ENCODE data around the gene HBE1. TPM values are rescaled to one million over a fixed set of nuclear protein-coding genes. Genes with fewer than 3 reads are reported as not detected.

HBE1 gene
- total RNA-seq, 6 experiments from 2014 or later, result not detected

DNA sequence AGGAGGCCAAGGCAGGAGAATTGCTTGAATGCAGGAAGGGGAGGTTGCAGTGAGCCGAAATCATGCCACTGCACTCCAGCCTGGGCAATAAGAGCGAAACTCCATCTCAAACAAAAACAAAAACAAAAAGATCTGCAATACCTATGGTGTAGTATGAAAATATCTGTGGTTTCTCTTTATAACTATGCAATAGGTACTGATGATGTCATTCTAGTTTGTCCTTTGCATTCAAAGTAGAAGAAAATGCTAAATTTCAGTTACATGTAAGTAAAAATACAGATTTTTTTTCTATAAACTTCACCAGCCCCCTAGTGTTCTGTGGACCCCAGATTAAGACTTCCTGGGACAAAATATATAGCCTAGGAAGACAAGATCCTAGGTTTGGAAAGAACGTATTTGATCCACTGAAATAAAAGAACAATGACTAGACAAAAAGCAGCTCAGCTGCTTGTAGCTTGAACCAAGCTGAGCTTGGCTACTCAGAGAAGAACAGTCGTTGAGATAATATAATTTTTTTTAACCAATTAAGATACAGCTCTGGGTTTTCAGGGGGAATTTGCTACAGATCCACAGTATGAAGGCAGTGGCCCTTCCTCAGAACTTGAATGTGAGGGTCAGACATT, 2.8 kb upstream of the HBE1 start:
- ATAC-seq, result no peak
- H3K4me1 ChIP-seq, result no peaks in the 10 kb centered on the region
- WGBS (ENCODE audit: insufficient coverage, low coverage, low lambda C conversion rate, missing lambda C conversion rate), result 49% methylated on average over 4 of the region's 4 CpGs
- H3K9me3 ChIP-seq, result no peaks in the 10 kb centered on the region
- TF ChIP-seq, protein P1, sequence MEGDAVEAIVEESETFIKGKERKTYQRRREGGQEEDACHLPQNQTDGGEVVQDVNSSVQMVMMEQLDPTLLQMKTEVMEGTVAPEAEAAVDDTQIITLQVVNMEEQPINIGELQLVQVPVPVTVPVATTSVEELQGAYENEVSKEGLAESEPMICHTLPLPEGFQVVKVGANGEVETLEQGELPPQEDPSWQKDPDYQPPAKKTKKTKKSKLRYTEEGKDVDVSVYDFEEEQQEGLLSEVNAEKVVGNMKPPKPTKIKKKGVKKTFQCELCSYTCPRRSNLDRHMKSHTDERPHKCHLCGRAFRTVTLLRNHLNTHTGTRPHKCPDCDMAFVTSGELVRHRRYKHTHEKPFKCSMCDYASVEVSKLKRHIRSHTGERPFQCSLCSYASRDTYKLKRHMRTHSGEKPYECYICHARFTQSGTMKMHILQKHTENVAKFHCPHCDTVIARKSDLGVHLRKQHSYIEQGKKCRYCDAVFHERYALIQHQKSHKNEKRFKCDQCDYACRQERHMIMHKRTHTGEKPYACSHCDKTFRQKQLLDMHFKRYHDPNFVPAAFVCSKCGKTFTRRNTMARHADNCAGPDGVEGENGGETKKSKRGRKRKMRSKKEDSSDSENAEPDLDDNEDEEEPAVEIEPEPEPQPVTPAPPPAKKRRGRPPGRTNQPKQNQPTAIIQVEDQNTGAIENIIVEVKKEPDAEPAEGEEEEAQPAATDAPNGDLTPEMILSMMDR (IDR thresholded peaks at IDR 0.05), result no peak
- TF ChIP-seq POLR2A (IDR thresholded peaks at IDR 0.05), result no peak
- H3K36me3 ChIP-seq, result no peaks in the 10 kb centered on the region
- DNase-seq, result no peak
- no peak overlapping the region for H3K27ac ChIP-seq
- H3K27me3 ChIP-seq, result no peaks in the 10 kb centered on the region
- intact Hi-C loops (cut with DNase I), result no loop called here
- no peak overlapping the region for H3K4me3 ChIP-seq

DNA sequence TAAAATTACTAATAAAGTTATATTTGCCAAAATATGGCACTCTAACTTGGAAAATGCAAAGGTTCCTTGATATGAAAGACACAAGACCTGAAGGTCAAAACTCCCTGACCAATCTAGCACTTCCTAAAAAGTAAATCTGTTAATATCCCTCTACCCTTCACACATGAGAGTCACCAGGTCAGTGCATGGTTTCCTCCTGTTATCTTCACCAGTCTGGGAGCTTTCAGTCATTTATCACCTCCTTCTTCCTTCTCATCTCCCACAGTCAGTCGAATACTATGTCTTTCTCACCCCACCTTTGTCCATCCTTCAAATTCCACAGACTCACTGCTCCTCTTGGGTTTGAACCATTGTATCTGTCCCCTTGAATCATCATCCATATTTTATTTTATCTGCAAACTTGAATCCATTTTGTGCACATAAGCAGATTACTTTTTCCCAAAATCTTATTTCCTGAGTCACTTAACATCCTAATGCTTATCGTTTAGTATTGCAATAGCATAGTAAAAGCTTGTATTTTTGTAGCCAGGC, 2.6 kb downstream of the HBE1 start:
- Histone ChIP-seq H3K9me3 (no peaks in the 10 kb centered on the region), H3K27me3 (no peaks in the 10 kb centered on the region), H3K36me3 (no peaks in the 10 kb centered on the region), H3K4me3 (no peak overlapping the region), H3K27ac (no peak overlapping the region), H3K4me1 (no peaks in the 10 kb centered on the region)
- ATAC-seq, result no peak
- DNase-seq, result no peak
- TF ChIP-seq, protein P1 (IDR thresholded peaks at IDR 0.05), result no peak
- TF ChIP-seq POLR2A (IDR thresholded peaks at IDR 0.05), result no peak
- 55% methylated on average over 2 of the region's 2 CpGs for WGBS (ENCODE audit: insufficient coverage, low coverage, low lambda C conversion rate, missing lambda C conversion rate)
- intact Hi-C loops (cut with DNase I), result no loop called here

DNA sequence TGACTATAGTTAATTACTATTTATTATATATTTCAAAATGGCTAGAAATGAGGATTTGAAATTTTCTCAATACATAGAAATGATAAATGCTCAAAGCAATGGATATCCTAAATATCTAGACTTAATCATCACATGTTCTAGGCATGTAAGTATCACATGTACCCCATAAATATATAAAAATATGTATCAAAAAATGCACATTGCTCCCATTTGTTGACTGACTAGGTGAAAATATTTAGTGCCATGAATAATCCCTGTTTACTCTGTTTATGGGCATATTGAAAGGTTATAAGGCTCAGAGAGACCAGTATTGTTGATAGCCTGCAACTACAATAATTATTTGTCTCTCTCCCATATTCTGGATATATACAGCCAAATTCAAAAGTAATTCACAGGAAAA, 3.1 kb downstream of the HBE1 start:
- Histone ChIP-seq H3K4me1 (no peaks in the 10 kb centered on the region), H3K27me3 (no peaks in the 10 kb centered on the region), H3K36me3 (no peaks in the 10 kb centered on the region), H3K9me3 (no peaks in the 10 kb centered on the region), H3K27ac (no peak overlapping the region), H3K4me3 (no peak overlapping the region)
- no peak for ATAC-seq
- intact Hi-C loops (cut with DNase I), result no loop called here
- TF ChIP-seq POLR2A (IDR thresholded peaks at IDR 0.05), result no peak
- TF ChIP-seq, protein P1 (IDR thresholded peaks at IDR 0.05), result no peak
- no peak for DNase-seq

DNA sequence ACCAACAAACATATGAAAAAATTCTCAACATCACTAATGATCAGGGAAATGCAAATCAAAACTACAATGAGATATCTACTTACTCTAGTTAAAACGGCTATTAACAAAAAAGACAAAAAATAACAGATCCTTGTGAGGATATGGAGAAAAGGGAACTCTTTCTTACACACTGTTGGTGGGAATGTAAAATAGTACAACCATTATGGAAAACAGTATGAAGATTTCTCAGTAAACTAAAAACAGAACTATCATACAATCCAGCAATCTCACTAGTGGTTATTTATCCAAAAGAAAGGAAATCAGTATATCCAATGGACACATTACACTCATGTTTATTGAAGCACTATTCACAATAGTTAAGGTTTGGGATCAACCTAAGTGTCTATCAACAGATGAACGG, 3.9 kb downstream of the HBE1 start:
- TF ChIP-seq, protein P1 (IDR thresholded peaks at IDR 0.05), result no peak
- TF ChIP-seq POLR2A (IDR thresholded peaks at IDR 0.05), result no peak
- no peaks in the 10 kb centered on the region for H3K27me3 ChIP-seq
- WGBS (ENCODE audit: insufficient coverage, low coverage, low lambda C conversion rate, missing lambda C conversion rate), result 34% methylated on average over 2 of the region's 2 CpGs
- intact Hi-C loops (cut with DNase I), result no loop called here
- no peak overlapping the region for H3K27ac ChIP-seq
- DNase-seq (no peak), ATAC-seq (no peak)
- no peaks in the 10 kb centered on the region for H3K9me3 ChIP-seq
- H3K4me3 ChIP-seq, result no peak overlapping the region
- H3K4me1 ChIP-seq, result no peaks in the 10 kb centered on the region
- no peaks in the 10 kb centered on the region for H3K36me3 ChIP-seq

Measured in right lobe of liver (tissue), 6 donors.